H54 (cell line): ENCODE results near the gene POMT1.
"Not testable (repeated sequence)": the region's sequence is repeated elsewhere in the genome, so short reads cannot be mapped to it uniquely, and the experiment has no call there.

ENCODE experiments used
- DNase-seq: peaks from one replicate; pipeline ENCODE4 v3.0.0; 2011; ENCODE audit warnings: low spot score, mixed read lengths; ENCODE audit not compliant: insufficient read length
- FAIRE-seq: peaks from 3 replicates; lab custom pipeline; 2011; peaks lifted over from hg19 to GRCh38; lab: Jason Lieb, UNC
- POLR2A ChIP-seq: IDR thresholded peaks from 2 replicates; pipeline ENCODE4 v1.6.1; 2011; ENCODE audit warnings: low read depth, mild to moderate bottlenecking, low read length

The POMT1 gene

GRCh38 chr9:131530920-131531832, 28.5 kb downstream of the POMT1 start, which contains the start of gene UCK1:
TSS of gene UCK1 (minus strand) at chr9:131531263. CDS start at chr9:131531174, 89 bp downstream.
- peak; percentile 62 for DNase-seq
- no peak for FAIRE-seq
- TF ChIP-seq POLR2A = no peak

DNA sequence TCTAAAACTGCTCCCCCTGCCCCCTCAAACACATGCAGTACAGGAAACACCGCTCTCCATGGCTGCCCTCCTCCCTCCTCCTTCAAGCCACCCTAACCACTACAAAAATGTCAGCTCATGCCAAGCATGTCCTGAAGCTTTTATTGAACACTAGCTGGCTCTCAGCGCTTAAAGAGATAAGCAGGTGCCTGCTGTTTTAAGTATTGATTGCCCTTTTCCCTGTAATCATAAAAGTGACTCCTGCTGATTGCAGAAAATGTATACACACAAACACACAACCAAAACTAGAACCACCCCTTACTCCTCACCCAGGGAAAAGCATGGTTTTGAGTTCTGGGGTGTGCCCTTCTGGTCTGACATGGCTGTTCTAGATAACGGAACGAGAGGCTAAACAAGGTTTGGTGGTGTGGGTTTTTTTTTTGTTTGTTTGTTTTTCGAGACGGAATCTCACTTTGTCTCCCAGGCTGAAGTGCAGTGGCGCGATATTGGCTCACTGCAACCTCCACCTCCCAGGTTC, 32.1 kb downstream of the POMT1 start:
- FAIRE-seq (no peak), DNase-seq (no peak)
- TF ChIP-seq POLR2A = no peak

DNA sequence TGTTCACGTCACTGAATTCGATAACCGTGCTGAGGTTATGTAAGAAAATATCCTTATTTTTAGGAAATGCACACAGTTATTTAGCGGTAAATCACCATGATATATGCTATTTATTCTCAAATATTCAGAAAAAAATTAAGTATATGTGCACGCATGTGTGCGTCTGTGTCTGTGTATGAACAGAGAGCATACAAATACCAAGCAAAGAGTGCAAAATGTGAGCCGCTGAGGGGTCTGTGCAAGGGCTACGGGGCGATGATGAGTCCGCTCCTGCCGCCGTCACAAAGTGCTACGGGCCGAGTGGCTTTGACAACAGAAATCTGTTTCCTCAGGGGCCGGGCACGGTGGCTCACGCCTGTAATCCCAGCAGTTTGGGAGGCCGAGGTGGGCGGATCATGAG, 35.2 kb downstream of the POMT1 start:
- TF ChIP-seq POLR2A = no peak
- no peak for FAIRE-seq
- no peak for DNase-seq

- FAIRE-seq (no peak), DNase-seq (no peak)
- TF ChIP-seq POLR2A = no peak
These were observed 36.7 kb downstream of the POMT1 start for GRCh38 chr9:131539223-131539923.

DNA sequence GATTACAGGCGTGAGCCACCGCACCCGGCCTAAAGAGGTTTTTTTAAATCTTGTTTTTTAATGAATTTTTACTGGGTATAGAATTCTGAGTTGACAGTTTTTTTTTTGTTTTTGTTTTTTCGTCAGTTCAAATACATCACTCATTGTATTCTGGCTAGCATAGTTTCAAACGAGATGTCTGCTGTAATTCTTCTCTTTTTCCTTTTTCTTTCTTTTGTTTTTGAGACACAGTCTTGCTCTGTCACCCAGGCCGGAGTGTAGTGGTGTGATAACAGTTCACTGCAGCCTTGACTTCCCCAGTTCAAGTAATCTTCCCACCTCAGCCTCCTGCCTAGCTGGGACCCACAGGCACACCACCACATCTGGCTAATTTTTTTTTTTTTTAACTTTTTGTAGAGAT, 40.4 kb downstream of the POMT1 start:
- FAIRE-seq = no peak
- no peak for TF ChIP-seq POLR2A

GRCh38 chr9:131545003-131545785, 42.5 kb downstream of the POMT1 start, which contains the start of gene PRRT1B:
TSS of gene PRRT1B (plus strand) at chr9:131545523. CDS start at chr9:131545616, 93 bp downstream.
- TF ChIP-seq POLR2A = no peak
- no peak for FAIRE-seq
- DNase-seq = no peak

More for the DNA sequence above, 40.4 kb downstream of the POMT1 start:
- DNase-seq = no peak

DNA sequence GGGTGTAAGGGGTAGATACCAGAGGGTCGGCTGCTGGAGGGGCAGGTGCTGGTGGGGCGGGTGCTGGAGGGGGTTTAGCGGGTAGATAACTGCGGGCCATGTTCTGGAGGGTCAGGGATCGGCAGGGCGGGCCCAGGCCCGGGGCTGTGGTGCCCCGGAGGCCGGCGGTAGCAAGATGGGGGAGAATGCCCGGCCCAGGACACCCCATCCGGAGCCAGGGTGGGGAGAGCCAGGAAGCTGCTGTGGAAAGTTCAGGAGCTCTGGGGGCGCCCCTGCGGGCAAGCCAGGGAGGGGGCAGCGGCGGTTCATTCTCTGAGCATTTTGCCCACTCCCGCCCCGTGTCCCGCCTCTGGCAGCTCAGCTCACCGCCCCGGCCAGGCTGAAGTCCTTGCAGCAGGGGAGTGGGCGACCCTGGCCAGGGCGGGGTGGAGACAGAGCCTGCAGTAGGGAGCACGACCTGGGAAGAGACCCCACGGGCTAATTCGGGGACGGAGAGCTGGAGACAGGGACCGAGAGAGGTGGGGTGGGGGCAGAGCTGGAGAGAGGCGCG, 43.1 kb downstream of the POMT1 start:
- TF ChIP-seq POLR2A = no peak
- DNase-seq = no peak
- no peak for FAIRE-seq

- FAIRE-seq (no peak), DNase-seq (no peak)
- TF ChIP-seq POLR2A = no peak
These were observed 43.8 kb downstream of the POMT1 start for GRCh38 chr9:131546336-131547084.

DNA sequence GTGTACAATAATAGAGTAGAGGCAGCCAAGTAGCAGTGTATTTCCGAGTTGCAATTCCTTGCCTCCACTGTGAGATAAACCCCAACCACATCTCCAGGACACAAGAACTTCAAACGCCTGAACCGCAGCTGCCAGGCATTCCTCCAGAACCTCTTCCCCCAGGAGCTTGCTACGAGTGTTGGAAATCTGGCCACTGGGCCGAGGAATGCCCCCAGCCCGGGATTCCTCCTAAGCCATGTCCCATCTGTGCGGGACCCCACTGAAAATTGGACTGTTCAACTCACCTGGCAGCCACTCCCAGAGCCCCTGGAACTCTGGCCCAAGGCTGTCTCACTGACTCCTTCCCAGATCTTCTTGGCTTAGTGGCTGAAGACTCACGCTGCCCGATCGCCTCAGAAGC, 46.5 kb downstream of the POMT1 start:
- not testable (repeated sequence) for FAIRE-seq, DNase-seq

- not testable (repeated sequence) for FAIRE-seq, DNase-seq
These were observed 47.7 kb downstream of the POMT1 start for GRCh38 chr9:131550465-131550864.

DNA sequence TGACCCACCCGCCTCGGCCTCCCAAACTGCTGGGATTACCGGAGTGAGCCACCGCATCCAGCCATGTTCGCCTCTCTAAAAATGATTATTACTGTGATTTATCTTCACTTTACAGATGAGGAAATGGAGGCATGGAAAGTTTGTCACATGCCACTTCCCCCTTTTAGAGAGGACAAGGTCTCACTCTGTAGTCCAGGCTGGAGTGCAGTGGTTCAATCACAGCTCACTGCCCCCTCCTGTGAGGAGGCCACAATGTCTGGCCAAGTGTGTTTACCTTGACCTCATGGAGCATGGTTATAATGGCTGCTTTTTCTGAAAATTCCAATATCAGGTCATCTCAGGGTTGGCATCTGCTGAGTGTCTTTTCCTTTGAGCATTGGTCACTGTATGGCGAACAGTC, 49.3 kb downstream of the POMT1 start:
- FAIRE-seq = no peak

DNA sequence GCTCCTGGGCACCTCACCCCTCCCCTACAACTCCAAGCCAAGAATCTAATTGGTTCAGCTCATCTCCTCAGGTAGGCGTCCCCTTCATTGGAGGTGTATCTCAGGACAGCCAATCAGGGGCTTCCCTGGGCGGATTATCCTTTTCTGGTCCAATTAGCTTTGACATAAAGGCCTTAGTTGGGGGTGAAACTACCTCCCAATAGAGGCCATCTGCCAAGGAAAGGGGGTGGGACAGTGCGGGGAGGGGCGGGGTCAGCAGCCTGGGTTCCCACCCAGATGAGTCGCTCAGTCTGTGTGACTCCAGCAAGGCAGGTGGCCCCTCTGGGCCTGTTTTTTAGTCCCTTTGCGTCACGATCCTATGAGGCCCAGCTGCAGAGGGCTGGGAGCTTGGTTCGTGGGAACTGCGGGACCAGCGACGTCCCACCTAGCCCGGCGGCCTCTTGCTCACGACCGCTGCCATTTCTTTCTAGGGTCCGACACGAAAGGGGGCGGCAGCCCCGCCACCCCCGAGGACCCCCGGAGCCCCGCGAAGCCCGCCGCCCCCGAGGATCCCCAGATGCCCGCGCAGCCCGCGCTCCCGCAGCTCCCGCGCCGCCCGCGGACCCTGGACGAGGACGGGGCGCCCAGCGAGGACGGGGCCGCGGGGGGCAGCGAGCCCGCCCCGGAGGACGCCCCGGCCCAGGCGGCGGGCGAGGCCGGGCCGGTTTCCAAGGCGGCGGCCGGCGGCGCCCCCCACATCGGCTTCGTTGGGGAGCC, 51.5 kb downstream of the POMT1 start:
- no peak for TF ChIP-seq POLR2A
- DNase-seq = no peak
- FAIRE-seq = no peak

More for the DNA sequence above, 49.3 kb downstream of the POMT1 start:
- no peak for DNase-seq
- no peak for TF ChIP-seq POLR2A
